Panc1 (cell line): ENCODE data around the gene RNF224. TPM values are rescaled to one million over a fixed set of nuclear protein-coding genes. Genes with fewer than 3 reads are reported as not detected.

Experiments
- ATAC-seq: fragments of 200-7000 bp; cut with Tn5 transposase; 2 replicates; pipeline ENCODE4 v1.9.1; 2020; ENCODE audit warnings: mild to moderate bottlenecking, moderate library complexity
- BruUV-seq: library from RNA; stranded (reverse); fragments of 400-500 nt; replicated peaks from 2 replicates; lab custom pipeline; 2021; lab: Mats Ljungman, UMichigan
- CTCF ChIA-PET: fragments of 300-600 bp; sonication (Branson Sonifier 250); formaldehyde crosslinking; loops from one replicate; lab custom pipeline; 2022; ENCODE audit warnings: antibody characterized with exemption; lab: Charles Lee
- POLR2A ChIA-PET: fragments of 300-600 bp; sonication (Branson Sonifier 250); formaldehyde crosslinking; loops from one replicate; lab custom pipeline; 2022; ENCODE audit warnings: antibody characterized with exemption; lab: Charles Lee
- DNase-seq: peaks from one replicate; pipeline ENCODE4 v3.0.0-alpha.2; 2010; ENCODE audit warnings: low read depth, low spot score
- H3K27ac ChIP-seq: 2 replicates; pipeline ENCODE4 v1.5.1; 2011; ENCODE audit warnings: mild to moderate bottlenecking, low read length, inconsistent platforms
- H3K27me3 ChIP-seq: fragments of 200-500 bp; sonication (Bioruptor generic); 2 replicates; pipeline ENCODE4 v1.6.0; 2014; ENCODE audit warnings: low read length, inconsistent platforms; ENCODE audit not compliant: control insufficient read depth, insufficient read depth
- H3K36me3 ChIP-seq: fragments of 200-500 bp; sonication (Bioruptor generic); 2 replicates; pipeline ENCODE4 v1.5.1; 2014; ENCODE audit warnings: inconsistent platforms, mild to moderate bottlenecking, low read length, moderate library complexity; ENCODE audit not compliant: control insufficient read depth, insufficient read depth
- H3K4me1 ChIP-seq: 2 replicates; pipeline ENCODE4 v1.5.1; 2011; ENCODE audit warnings: inconsistent platforms, mild to moderate bottlenecking, low read length, moderate library complexity; ENCODE audit not compliant: control insufficient read depth, insufficient read depth
- H3K4me3 ChIP-seq, 2 experiments: 2 replicates each; pipeline ENCODE4 v1.5.1; 2011 to 2012; ENCODE audit warnings: low read depth in 2 of 2, low read length in 2 of 2, mild to moderate bottlenecking in 2 of 2, inconsistent platforms in 1 of 2, moderate library complexity in 1 of 2
- H3K9me3 ChIP-seq: fragments of 200-500 bp; sonication (Bioruptor generic); 2 replicates; pipeline ENCODE4 v1.5.1; 2014; ENCODE audit warnings: low read depth, mild to moderate bottlenecking, inconsistent platforms, low read length, moderate library complexity; ENCODE audit not compliant: control insufficient read depth, insufficient read depth
- TCF7L2 ChIP-seq: IDR thresholded peaks from 2 replicates; pipeline ENCODE4 v1.6.1; 2011; ENCODE audit warnings: mild to moderate bottlenecking, low read depth, low read length, inconsistent platforms
- in situ Hi-C: cut with HindIII; loops from 2 replicates; pipeline ENCODE4 v1.10.0; 2016; ENCODE audit warnings: low sequenced_read_pairs, low pct_unique_long_range_greater_than_20kb
- intact Hi-C: fragments of 100-400 bp; cut with micrococcal nuclease; formaldehyde crosslinking; loops from one replicate; pipeline ENCODE4 v1.10.0; 2022; ENCODE audit not compliant: unreplicated experiment
- total RNA-seq: library from RNA; stranded (reverse); gene quantifications from one replicate; pipeline ENCODE4 v1.2.1, GENCODE V29; 2021; ENCODE audit not compliant: unreplicated experiment
- TF ChIP-seq, protein P1 (sequence below): fragments of 450-650 bp; IDR thresholded peaks from 2 replicates; pipeline ENCODE4 v1.5.1; 2017; ENCODE audit warnings: mild to moderate bottlenecking
- TF ChIP-seq, protein P2 (sequence below), 2 experiments: IDR thresholded peaks; 2 replicates each; pipeline ENCODE4 v1.6.1; 2011 to 2012; ENCODE audit warnings: low read depth in 2 of 2, control low read depth in 1 of 2, low read length in 1 of 2, mild to moderate bottlenecking in 1 of 2, moderate library complexity in 1 of 2; ENCODE audit not compliant: insufficient read depth in 1 of 2

Gene RNF224
- total RNA-seq, 1 experiment from 2014 or later, result 0.15 TPM

DNA sequence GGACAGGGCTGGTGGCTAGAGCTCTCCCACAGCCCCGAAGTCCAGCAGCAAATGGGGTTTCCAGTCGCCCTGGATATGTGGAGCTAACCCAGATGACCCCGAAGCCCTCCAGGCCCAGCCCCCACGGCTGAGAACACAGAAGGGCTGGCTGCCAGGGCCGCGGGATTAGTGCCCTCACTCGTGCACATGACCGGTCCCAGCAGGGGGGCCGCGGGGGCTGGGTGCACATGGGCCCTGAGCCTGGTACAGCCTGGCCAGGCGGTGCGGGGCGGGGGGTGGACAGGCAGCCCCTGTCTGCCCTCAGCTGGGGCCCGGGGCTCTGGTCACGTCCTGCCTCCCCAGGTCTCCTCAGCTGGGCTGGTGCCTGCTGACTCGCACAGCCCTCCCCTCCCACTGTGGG lies 32.9 kb upstream of the RNF224 start:
- CTCF ChIA-PET, result no interaction called here
- no peaks in the 10 kb centered on the region for H3K9me3 ChIP-seq
- ATAC-seq (no peak), DNase-seq (no peak)
- POLR2A ChIA-PET, result no interaction called here
- H3K4me1 ChIP-seq, result peaks cover 45% of the 10 kb centered on the region
- in situ Hi-C loops (no loop called here), intact Hi-C loops (no loop called here)
- TF ChIP-seq, protein P1, sequence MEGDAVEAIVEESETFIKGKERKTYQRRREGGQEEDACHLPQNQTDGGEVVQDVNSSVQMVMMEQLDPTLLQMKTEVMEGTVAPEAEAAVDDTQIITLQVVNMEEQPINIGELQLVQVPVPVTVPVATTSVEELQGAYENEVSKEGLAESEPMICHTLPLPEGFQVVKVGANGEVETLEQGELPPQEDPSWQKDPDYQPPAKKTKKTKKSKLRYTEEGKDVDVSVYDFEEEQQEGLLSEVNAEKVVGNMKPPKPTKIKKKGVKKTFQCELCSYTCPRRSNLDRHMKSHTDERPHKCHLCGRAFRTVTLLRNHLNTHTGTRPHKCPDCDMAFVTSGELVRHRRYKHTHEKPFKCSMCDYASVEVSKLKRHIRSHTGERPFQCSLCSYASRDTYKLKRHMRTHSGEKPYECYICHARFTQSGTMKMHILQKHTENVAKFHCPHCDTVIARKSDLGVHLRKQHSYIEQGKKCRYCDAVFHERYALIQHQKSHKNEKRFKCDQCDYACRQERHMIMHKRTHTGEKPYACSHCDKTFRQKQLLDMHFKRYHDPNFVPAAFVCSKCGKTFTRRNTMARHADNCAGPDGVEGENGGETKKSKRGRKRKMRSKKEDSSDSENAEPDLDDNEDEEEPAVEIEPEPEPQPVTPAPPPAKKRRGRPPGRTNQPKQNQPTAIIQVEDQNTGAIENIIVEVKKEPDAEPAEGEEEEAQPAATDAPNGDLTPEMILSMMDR, result no peak
- TF ChIP-seq, protein P2, sequence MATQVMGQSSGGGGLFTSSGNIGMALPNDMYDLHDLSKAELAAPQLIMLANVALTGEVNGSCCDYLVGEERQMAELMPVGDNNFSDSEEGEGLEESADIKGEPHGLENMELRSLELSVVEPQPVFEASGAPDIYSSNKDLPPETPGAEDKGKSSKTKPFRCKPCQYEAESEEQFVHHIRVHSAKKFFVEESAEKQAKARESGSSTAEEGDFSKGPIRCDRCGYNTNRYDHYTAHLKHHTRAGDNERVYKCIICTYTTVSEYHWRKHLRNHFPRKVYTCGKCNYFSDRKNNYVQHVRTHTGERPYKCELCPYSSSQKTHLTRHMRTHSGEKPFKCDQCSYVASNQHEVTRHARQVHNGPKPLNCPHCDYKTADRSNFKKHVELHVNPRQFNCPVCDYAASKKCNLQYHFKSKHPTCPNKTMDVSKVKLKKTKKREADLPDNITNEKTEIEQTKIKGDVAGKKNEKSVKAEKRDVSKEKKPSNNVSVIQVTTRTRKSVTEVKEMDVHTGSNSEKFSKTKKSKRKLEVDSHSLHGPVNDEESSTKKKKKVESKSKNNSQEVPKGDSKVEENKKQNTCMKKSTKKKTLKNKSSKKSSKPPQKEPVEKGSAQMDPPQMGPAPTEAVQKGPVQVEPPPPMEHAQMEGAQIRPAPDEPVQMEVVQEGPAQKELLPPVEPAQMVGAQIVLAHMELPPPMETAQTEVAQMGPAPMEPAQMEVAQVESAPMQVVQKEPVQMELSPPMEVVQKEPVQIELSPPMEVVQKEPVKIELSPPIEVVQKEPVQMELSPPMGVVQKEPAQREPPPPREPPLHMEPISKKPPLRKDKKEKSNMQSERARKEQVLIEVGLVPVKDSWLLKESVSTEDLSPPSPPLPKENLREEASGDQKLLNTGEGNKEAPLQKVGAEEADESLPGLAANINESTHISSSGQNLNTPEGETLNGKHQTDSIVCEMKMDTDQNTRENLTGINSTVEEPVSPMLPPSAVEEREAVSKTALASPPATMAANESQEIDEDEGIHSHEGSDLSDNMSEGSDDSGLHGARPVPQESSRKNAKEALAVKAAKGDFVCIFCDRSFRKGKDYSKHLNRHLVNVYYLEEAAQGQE (IDR thresholded peaks at IDR 0.05; ENCODE audit: insufficient read depth in 1 of 2, low read depth in 2 of 2, low read length in 1 of 2), result no peak
- TF ChIP-seq TCF7L2, result no peak
- no TSS peak for BruUV-seq
- no peak overlapping the region for H3K27ac ChIP-seq
- no peaks in the 10 kb centered on the region for H3K36me3 ChIP-seq
- no peaks in the 10 kb centered on the region for H3K27me3 ChIP-seq
- H3K4me3 ChIP-seq, result no peak overlapping the region

DNA sequence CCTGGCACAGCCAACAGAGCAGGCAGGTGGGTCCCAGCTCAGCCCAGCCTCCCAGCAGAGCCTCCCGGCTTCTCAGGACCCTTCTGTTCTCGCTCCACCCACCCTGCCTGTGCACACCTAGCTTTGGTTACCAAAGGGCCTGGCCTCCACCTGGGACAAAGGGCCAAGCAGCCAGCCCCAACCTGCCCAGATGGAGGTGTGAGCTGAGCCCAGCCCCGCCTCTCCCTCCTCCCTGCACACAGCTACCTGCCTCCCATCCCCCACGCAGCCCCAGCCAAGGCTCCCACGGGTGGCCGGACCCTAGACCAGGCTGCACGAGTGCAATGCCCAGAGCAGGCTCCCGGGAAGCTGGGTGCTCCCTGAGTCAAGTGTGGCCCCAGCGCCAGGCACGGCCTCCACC lies 32.4 kb upstream of the RNF224 start:
- H3K27me3 ChIP-seq, result no peaks in the 10 kb centered on the region
- H3K27ac ChIP-seq, result no peak overlapping the region
- no TSS peak for BruUV-seq
- in situ Hi-C loops, result no loop called here
- peaks cover 41% of the 10 kb centered on the region for H3K4me1 ChIP-seq
- ChIA-PET POLR2A (no interaction called here), CTCF (no interaction called here)
- ATAC-seq, result no peak
- H3K9me3 ChIP-seq, result no peaks in the 10 kb centered on the region
- TF ChIP-seq TCF7L2, result no peak
- DNase-seq, result no peak
- intact Hi-C loops, result no loop called here
- no peak overlapping the region for H3K4me3 ChIP-seq
- H3K36me3 ChIP-seq, result no peaks in the 10 kb centered on the region

DNA sequence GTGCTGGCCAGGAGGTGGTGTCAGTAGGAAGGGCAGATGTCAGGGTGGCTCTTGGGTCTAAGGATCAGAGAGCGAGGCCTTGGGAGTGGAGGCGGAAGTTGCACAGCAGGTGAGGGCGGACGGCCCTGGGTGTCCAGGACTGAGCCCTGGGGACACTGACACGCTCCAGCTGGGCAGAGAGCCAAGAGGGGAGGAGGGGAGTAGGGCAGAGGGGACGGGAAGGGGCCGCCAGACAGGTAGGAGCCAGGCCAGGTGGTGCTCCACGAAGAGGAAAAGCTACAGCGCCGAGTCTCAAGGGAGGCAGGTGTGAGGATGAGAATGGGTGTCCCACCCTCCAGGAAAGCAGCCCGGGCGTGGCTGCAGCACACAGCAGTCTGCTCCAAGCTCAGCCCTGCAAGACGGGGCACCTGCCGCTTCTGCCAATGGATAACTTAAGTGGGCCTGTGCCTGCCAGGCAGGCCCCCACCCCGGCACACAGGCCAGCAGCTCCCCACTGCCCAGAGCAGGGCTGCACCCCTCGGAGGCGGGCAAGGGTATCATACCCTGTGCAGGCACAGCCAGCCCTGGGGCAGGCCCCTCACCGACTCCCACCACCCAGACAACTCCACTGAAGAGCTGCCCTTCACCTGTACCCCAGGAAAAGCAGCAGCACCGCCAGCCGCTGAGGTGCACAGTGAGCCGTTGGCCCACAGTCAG lies 31.6 kb upstream of the RNF224 start:
- H3K4me3 ChIP-seq, result no peak overlapping the region
- no peak for DNase-seq
- H3K27me3 ChIP-seq, result no peaks in the 10 kb centered on the region
- H3K4me1 ChIP-seq, result peaks cover 38% of the 10 kb centered on the region
- BruUV-seq, result no TSS peak
- no peak for ATAC-seq
- CTCF ChIA-PET, result no interaction called here
- in situ Hi-C loops (no loop called here), intact Hi-C loops (no loop called here)
- no peaks in the 10 kb centered on the region for H3K9me3 ChIP-seq
- POLR2A ChIA-PET, result no interaction called here
- TF ChIP-seq, protein P2 (IDR thresholded peaks at IDR 0.05; ENCODE audit: insufficient read depth in 1 of 2, low read depth in 2 of 2, low read length in 1 of 2), result no peak
- H3K36me3 ChIP-seq, result no peaks in the 10 kb centered on the region
- no peak overlapping the region for H3K27ac ChIP-seq
